B cell (primary cell): ENCODE measurements around the gene LIPG.

ENCODE experiments used
- CTCF ChIP-seq: fragments of 200-600 bp; IDR thresholded peaks from one replicate; pipeline ENCODE4 v1.8.0; 2022; ENCODE audit warnings: antibody characterized with exemption, mild to moderate bottlenecking
- EZH2 ChIP-seq: IDR thresholded peaks from 2 replicates; pipeline ENCODE4 v1.6.1; 2012; ENCODE audit warnings: borderline replicate concordance, low read depth, mild to moderate bottlenecking, moderate library complexity, low read length; ENCODE audit not compliant: insufficient read depth, poor library complexity, severe bottlenecking

DNA sequence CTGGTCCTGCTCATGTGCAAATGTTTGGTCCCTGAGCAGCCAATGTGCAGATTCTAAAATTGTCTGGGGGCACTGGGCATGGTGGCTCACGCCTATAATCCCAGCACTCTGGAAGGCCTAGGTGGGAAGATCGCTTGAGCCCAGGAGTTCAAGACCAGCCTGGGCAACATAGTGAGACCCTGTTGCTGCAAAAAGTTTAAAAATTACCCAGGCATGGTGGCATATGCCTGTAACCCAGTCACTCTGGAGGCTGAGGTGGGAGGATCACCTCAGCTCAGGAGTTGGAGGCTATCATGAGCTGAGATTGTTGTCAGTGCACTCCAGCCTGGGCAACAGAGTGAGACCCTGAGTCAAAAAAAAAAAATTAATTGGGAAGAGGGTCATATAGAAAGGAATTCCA, 5.1 kb downstream of the LIPG start:
- TF ChIP-seq CTCF (no peak), EZH2 (no peak)
